Stimulated activated CD4-positive, alpha-beta T cell treated with anti-CD3 and anti-CD28 coated beads, Interleukin-2, amount 100 ng/mL, for 48 hours (primary cell): ENCODE results near the gene ZFP91.

ENCODE experiments used
- DNase-seq, 2 donors: peaks; one replicate each; pipeline ENCODE4 v3.0.0-alpha.2; 2020

ZFP91 gene

DNA sequence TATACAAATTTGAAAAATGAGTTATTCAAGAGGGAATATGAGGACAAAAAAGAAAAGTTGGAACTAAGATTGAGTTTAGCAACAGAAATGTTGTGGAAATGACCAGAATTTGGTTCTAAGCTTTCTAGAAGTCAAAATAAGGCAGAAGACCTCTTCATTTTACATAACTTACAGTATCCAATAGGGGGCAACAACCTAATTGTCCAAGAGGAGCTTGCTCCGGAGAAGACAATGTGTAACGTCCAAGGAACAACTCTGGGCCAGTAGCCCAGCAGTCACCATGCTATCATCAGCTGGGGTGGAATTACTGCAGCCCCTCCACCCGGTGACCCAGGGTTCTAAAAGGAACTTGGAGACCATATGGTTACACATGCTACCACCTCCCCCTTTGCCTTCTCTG, 57.7 kb downstream of the ZFP91 start:
- no peak for DNase-seq

DNA sequence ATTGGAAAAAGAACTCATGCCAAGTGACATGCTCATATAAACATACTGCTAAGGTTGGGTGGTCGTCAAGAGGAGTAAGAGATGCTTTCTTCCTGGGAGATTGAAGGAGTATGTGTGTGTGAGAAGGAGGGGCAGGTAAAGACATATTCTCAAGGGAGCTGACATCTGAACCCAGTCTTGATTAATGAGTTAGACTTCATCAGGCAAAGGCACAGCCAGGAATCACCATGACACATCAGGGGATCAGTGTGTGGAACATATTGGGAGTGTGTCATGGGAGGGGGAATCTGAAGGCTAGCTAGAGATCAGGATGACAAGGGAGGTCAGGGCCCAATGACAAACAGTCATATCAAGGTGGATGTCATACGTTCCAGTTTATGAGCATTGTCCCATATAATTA, 58.5 kb downstream of the ZFP91 start:
- no peak for DNase-seq

DNA sequence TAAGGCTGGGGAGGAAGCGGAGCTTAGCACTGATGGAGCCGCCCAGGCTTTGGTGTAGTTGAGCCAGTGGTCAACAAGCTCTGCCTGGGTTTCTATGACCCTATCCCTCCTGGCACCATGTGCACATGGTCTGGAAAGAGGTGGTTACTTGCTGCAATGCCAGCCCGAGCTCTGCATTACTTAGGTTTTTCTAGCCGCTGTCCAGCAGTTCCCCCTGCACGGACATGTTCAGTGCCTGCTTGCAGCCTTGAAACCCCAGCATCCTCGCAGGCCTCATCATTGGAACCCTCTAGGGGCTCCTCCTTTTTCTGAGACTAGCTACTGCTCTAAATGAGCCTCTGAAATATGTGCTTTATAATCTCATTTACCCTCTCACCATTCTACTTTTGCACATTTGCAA, 60.2 kb downstream of the ZFP91 start:
- DNase-seq, result no peak

DNA sequence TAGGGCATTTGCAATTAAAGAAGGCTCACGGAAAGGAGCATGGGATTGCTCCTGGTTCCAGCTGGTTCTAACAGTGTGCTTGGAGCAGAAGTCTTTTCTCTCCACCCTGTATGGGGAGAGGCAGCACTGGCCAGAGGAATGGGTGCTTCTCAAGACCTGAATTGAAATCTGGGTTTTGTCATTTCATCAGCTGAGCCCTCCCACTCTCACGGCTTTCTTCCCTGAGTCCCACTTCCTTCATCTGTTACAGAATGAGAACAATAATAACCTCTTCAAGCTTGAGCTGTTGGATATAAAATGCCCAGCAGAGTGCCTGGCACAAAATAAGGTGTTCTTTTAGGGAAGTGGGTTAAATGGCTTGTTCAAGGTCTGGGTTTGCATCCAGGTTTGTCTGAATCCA, 60.8 kb downstream of the ZFP91 start:
- no peak for DNase-seq

DNA sequence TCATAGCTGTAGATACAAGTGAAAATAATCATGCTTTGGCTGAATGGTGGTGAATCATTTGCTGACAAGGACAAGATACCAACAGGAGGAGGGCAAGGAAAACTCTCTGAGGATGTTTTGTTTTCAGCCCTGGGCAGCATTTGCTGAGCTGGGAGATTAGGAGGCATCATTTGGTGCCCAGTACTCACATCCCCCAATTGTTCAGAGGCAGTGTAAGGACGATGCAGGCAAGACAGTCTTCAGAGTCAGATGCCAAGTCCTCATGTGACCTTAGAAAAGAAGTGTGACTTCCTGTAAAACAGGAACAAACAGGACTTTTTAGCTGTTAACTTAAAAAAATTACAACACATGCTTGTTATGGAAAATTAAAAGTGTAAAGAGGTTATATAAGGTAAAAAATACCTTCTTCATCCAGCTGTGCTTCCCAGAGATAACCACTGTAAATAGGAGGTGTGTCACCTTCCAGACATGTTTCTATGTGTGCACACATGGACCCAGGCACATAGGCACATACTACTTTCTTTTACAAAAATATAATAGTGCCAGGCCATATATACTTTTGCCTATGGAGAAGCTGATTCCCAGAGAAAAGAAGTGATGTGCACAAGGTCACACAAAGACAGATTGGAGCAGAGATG, 61.6 kb downstream of the ZFP91 start:
- no peak for DNase-seq

DNA sequence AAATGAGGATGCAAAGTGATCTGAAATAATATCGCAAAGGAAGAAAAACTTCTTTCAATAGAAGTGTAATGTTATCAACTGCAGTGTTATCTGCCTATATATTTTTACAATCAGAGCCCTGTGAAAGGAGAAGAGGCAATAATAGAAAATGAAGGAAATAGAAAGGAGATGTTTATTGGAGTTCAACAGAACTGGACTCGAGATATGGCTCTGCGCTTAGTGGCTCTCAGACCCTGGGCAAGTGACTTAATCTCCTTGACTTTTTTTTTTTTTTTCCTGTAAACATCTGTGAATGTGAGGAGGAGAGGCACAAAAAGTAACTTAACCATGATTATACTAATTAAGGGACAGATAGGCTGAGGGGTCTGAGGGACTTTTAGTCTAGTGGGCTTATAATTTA, 62.5 kb downstream of the ZFP91 start:
- no peak for DNase-seq

DNA sequence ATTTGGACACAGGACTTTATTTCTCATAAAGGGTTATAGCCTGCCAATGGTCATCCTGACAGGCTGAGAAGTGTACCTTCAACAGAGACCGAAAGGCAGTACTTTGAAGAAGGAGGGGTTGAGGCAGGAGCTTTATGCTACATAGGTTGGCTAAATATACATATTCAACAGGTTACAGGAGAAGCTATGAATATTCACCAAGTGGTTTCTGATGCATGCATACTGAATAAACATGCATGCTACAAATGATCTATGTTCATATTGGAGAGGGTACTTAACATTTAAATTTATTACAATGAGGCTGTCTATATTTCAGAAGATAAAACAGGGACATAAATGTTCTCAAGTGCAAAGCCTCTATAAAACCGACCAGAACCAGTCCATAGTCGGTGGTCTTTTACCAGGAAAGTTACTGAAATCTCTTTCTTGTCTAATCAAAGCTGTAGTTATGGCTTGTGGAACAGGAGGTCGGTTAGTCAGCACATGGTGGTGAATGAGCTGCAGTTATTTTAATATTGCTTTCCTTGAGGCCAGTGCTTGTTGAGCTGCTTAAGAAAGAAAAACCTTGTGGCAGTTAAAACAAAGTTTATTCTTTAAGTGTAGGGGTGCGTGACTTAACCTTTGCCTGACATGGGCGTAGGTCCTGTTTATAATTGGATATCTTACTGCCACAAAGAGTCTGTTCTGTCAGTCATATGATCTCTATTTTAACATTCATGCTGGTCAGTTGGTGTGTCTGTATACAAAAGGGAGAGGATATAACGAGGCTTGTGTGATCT, 63.1 kb downstream of the ZFP91 start:
- no peak for DNase-seq

DNA sequence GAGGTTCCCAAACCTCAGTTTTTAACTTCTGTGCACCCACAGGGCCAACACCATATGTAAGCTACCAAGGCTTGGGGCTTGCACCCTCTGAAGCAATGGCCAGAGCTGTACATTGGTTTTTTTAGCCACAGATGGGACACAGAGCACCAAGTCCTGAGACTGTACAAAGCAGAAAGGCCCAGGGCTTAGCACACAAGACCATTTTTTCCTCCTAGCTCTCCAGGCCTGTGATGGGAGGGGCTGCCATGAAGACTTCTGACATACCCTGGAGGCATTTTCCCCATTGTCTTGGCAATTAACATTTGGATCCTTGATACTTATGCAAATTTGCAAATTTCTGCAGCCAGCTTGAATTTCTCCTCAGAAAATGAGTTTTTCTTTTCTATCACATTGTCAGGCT, 67.0 kb downstream of the ZFP91 start:
- no peak for DNase-seq

DNA sequence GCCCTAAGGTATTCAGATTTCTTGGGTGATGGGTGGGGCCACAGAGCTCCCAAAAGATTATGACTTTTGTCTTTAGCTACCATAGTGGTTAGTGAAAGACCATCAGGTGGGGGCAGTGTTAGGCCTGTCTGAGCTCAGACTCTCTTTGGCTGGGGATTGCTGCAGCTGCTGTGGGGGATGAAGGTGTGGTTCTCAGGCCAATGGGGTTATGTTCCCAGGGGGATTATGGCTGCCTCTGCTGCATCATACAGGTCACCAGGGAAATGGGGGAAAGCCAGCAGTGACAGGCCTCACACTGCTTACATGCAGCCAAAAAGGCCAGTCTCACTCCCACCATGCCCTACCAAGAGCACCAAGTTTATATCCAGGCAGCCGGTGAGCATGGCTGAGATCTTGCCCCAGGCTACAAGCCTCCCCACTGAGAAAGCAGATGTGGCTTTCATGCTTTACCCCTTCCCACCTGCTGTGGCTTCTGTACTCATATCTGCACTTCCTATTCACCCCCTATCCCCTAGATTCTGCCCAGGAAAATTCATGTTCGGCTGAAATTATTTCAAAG, 68.4 kb downstream of the ZFP91 start:
- no peak for DNase-seq

DNA sequence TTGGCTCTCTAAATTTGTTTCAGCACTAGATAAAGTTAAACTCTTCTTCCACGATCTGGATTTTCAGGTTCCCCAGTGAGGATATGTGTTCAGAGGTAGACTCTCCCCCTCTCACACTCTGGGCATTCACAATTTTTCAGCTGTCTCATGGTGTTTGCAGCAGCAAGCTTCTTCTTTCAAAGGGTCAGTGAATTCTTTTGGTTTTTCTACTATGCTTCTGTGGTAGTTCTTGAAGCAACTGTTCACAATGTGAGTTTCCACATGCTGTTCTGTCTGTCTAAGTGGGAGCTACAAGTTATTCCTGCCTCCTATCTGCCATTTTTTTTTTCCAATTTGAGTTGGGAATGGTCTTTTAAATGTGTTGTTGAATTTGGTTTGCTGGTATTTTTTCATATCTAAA, 69.0 kb downstream of the ZFP91 start:
- DNase-seq, result no peak

DNA sequence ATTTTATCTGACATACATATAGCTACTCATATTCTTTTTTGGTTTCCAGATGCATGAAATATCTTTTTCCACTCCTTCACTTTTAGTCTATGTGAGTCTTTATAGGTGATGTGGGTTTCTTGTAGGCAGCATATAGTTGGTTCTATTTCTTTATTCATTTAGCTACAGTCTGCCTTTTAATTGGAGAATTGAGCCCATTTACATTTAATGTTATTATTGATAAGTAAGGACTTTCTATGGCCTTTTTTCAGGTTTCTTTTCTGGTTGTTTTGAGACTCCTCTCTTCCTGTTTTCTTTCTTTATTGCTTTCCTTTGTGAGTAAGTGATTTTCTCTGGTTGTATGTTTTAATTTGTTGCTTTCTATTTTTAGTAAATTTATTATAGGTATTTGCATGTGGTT, 70.8 kb downstream of the ZFP91 start:
- no peak for DNase-seq

DNA sequence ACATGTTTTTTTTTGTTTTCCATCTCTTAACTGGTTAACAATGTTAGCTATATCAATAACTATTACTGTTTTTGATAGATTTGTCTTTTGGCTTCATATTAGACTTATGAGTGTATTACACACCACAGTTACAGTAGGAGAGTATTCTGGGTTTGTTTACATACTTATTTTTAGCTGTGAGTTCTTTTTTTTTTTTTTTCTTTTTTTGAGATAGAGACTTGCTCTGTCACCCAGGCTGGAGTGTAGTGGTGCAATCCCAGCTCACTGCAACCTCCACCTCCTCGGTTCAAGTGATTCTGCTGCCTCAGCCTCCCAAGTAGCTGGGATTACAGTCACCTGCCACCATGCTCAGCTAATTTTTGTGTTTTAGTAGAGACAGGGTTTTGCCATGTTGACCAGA, 71.6 kb downstream of the ZFP91 start:
- DNase-seq, result no peak

DNA sequence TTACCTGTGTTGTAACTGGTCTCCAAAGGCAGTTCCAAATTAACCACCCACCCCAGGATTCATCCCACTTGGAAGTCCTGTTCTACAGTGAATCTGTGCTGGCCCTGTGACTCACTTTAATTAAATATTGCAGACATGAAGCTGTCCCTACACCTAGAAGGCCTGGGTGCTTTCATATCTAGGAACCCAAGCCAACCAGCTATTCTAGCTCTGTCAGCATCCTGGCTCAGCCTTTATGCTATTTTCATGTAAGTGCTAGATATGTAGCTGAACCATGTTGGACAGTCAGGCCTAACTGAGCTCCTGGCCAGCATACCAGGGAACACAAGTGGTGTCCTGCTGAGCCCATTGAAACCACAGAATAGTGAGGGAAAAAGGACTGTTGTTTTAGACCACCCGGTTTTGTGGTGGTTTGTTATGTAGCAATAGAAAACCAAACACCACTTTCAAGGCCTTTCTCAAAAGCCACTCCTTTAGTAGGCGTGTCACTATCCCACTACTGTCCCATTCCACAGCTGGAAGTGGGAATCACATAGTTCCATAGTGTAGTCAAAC, 73.9 kb downstream of the ZFP91 start:
- DNase-seq, result no peak

DNA sequence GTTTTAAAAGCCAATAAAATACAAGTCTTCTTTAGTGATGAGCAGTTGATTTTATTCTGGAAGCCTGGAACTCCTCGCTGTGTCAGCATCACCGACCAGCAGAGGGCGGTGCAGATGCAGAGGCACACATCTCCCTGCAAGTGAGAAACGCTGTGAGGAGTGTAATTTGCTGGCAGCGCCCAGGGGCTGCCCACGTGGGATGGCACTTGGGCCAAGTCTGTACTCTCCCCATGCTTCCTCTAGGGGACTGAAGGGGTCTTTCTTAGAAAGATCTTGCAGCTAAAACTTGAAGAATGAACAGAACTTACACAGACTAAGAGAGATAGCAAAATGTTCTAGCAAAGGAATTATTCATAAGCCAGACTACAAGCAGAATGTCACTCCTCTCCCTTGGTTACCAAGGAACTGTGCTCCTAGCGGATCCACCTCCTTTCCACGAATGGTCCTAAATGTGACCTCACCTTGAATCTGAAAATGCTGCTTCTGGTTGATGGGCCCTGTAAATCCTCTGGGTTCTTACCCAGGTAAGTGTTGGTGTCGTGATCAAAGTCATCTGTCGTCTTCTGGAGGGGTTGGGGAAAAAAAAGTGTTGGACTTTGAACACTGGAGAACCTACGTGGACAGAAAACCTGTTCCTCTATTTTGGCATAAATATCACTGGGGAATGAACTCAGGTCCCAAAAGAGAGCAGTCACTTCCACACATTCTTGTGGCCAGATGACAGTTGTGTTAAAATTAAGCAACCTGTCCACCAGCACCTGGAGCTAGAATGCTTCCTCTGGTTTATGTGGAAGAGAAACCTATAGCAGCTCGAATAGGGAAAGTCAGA, 75.4 kb downstream of the ZFP91 start:
- peak; percentile 76 to 78 for DNase-seq

DNA sequence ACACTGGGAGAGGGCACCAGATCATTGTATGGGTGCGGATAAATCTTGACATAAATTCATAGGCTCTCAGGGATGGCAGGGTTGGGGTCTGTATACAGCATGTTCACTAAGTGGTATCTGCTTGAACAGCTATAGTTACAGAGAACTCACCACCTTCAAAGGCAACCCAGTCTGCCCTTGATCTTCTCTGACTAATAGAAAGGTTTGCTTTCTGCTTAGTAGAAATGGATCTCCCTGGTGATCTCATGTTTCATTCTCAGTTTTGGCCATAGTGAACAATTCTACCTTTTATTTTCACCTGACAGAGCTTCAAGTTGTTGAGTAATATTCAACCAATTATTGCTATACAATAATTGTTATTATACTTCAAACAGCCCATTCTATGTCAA, 76.0 kb downstream of the ZFP91 start:
- DNase-seq, result no peak

DNA sequence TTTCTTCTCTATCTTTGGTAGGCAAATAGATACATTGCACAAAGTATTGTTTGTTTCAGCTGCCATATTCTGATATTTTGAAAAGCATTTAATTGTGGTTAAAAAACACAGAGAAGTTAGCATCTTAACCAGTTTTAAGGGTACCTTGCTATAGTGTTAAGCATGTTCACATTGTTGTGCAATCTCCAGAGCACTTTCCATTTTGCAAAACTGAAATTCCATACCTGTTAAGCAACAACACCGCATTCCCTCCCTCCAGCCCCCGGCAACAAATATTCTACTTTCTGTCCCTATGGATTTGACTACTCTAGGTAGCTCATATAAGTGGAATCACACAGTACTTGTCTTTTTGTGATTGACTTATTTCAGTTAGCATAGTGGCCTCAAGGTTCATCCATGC, 77.5 kb downstream of the ZFP91 start:
- DNase-seq, result no peak

DNA sequence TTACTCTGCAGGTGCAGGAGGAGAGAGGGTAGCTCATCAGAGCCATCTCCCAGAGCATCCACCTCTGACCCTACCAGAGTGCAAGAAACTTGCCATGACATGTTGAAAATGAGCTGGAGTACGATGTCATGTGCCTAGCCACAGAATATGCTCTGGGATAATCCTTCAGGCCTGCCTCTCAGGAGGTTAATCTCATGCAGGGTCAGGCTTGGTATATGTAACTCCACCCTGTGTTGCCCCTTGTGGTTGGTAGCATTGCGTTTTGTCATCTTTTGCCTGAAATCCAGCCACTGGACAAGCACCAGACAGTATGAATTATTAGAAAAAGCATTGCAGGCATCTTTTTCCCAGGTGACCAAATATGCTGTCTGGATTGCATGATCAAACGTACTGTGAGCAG, 79.8 kb downstream of the ZFP91 start:
- DNase-seq, result no peak

DNA sequence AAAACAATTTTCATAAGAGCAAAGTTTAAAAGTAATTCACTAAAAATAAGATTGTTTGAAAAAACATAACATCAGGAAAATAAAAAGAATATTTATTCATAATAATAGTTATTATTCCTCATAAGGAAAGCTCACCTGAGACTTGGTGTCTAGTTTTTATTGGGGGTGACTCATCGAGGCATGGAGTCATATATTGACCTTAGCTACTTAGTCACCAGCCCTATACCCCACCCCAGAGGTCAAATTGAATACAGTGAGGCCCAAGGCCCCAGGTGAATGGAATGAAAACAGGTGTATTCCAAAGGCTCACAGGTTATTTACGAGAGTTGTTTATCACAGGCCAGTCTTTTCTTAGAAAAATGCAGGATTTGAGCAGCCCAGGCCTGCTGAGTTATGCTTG, 80.5 kb downstream of the ZFP91 start:
- DNase-seq, result no peak

DNA sequence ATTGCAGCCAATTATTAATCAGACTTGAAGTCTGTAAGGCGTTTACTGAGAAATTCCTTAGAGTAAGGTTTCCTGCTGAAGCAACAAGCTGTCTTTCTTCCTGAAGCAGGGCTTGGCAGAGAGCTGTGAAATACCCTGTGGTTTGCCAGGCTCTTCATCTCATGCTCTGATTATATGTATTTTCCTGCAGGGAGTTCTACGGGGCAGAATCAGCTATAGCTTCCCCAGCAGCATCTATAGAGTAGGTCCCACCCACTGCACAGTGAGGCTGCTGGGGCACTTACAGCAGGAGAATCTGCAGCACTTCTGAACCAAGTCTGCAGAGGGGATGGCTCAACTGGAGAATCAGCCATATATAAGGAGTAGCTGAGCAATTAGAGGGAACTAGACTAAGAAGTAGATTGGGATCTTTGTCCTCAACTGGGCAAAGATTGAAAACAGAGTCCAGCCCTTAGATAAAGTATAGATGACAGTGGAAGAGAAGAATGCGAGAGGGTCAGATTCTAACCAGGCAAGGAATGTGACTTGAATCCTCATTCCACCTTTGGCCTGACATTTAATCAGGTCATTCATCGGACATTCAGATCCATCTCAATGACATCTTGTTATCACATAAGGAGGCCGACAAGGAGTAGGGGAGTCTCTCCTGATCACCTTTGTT, 81.2 kb downstream of the ZFP91 start:
- DNase-seq, result no peak
